HG03196 (cell line): Measurements from ENCODE around the gene SENP1.
A peak's percentile ranks its signal among the peaks of the same experiment; 100 is the strongest.
"Not testable (repeated sequence)": the region's sequence is repeated elsewhere in the genome, so short reads cannot be mapped to it uniquely, and the experiment has no call there.

ENCODE experiments used
- ATAC-seq: cut with Tn5 transposase; IDR thresholded peaks from one replicate; pipeline ENCODE4 v1.9.1; 2021; ENCODE audit not compliant: unreplicated experiment

The SENP1 gene

DNA sequence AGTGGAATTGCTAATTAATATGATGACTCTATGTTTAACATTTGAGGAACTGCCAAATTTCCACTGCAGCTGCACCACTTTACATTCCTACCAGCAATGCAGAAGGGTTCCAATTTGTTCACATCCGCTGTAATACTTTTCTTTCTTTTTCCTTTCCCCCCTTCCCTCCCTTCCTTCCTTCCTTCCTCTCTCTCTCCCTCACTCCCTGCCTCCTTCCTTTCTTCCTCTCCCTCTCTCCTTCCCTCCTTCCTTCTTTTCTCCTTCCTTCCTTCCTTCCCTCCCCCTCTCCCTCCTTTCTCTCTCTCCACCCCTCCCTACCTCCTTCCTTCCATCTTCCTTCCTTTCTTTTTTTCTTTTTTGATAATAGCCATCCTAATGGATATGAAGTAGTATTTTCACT is 10.1 kb upstream of the SENP1 start:
- ATAC-seq: no peak

DNA sequence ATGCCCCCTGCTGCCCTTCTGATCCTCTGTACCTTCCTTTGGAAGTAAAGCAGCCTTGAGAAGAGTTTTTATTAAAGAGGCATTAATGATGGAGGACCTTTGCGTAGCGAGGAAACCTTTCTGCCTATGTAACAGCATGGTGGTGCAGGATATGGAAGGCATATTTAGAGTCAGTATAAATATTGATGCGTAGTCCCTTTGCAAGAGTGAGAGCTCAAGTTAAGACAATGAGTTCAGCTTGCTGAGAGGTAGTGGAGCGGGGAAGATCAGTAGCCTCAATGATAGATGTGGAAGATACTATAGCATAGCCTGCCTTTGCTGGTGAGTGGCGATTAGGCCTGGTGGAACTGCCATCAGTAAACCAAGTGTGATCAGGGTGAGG is 5.4 kb upstream of the SENP1 start:
- not testable (repeated sequence) for ATAC-seq

DNA sequence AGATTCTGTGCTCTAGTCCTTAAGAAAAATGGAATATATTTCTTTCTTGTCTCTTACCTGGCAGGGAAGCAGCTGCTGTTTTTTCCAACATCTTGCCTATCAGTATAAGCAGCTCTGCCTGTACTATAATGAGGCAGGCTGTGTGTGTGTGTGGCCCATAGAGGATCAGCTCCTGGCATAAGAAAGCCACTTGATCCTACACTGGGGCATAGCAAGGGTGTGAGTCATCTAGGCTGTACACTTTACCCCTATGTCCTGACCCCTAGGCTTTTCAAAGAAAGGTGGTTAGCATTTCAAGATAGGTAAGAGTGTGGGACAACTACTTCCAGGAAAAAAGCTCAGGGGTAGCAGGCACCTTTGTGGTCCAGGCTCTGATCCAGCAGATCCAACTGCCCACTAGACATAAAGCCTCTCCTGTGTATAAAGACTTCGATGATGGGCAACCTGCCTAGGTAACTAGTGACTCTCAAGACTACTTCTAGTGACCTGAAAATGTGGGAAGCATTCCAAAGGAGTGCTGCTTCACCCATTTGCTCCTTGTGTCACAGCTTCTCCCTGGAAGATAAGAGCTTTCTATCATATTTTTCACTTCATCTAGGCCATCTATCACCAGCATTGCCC is 4.9 kb upstream of the SENP1 start:
- ATAC-seq: no peak

DNA sequence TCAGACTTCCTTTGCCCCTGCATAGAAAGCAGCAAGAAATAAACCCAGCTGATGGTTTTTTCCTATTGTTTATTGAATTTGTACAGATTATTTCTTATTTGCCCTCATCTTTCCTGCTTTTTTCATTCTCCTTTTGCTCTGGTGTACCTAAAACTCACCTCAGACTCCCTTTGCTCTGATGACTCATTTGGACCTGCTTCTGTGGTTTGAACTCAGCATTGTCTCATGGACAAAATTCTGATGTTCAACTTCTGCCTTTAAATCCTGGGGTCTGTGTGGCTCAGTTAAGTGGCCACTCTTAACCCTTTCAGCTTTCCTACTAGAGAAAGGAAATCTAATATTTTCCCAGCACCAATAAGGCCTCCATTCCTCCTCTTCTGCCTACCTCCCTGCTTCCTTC is 3.5 kb upstream of the SENP1 start:
- ATAC-seq: no peak

DNA sequence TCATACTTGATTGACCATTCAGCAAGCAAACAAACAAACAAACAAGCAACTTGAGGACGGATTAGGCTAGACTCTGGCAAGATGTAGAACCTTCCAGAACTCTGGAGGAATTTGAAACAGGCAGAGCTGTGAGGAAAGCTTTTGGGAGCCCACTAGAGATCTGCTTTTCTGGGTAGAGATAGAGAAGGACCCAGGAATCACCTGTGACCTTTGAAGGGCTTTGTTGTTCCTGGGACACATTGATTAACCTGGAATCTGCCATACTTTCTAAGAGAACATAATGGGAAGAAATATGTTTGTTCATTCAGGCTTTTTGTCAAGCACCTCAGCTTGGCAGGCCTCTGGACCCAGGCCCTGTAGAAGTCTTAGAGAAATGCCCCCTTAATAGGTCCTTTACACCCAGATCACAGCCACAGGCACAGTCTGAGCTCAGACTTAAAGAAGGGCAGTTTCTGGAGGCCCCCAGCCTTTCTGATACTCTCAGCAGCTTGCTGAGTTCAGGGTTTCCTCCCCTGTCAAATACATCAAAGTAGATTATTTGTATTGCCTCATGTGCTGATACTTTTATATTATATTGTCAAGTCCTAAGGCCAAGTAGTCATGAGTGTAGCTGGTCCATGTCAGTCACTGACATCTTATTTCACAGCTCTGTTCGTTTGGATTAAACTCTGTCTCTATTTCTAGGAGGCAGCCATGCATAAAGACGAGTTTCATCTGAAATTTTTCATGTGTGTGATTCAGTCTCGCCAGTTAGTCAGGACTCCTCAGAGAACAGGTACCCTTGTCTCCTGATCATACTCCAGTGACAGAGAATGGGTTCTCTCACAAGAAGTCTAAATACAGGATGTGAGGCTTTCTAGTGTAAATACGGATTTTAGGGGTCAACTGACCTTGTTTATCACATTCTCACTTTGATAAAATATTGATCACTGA is 1.1 kb upstream of the SENP1 start:
- ATAC-seq: no peak

DNA sequence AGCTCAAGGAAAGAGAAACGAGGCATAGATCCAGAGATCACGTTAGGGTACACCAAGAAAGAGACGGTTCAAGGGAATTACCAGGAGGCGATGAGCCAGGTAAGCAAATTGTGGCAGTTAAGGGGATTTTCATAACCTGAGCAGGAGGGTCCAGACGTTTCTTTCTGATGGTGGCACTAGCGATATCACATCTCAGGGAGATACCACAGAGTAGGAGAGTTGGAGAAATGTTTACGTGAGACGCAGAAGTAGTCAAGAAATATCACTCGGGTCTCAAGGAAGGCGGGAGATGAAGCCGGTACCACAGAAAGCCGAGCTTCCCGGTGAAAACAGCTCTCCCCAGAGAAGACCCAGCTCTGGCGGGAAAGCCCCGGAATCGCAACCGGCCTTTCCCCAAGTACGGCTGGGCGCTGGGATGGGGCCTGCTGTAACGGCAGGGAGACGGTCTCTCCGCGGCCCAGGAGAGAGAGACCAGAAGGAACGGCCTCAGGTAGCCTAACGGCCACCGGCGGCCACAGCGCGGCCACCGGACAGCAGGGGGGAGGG is 485 bp downstream of the SENP1 start:
- ATAC-seq: peak; percentile 30

DNA sequence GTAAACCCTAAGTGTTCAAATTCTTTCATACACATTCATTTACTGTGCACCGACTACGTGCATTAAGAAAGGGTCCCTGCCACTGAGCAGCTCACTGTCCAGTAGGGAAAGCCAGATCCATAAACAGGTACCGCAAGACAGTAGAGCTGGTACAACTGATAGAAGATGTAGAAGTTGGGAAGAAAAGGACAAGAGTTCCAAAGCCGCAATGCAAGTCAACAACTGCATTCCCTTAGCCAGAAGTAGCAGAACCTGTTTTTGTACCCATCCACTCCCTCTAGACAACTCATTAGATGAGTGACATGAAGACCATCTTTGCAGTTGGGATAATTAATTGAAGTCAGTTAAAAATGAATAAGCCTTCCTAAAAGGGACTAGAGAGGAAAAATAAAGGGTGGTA is 1.3 kb downstream of the SENP1 start:
- no peak for ATAC-seq

DNA sequence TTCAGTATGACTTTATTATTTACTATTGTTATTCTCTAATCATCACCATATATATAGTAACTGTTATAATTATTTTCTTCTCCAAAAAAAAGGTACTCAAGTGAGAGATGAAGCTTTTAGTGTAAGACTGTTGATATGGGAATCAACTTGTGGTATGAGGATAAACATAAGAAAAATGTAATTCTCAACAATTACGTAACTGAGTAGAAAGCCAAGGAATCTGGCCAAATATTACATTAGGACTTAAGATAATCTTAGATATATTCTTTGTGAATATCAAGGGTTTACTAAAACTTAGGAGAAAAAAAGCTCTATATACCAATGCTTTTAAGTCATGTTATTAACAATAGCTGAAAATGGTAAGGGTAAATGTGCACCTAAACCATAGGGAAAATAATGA is 13.3 kb downstream of the SENP1 start:
- no peak for ATAC-seq

DNA sequence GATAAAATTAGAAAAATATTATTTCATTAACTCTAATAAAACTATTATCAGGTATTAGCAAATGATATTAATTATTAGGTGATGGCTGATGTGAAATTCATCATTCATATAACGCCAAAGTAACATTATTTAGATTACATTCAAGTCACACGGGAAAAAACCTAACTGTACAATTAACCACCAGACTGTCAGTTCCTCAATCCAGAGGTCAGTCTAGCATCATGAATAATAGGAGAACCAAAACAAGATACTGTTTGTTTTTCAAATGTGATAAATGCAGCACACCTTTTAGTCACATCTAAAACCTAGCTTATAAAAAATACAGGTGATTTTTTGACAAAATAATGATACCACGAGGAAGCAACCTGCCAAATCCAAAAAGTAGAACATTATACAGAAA is 19.6 kb downstream of the SENP1 start:
- no peak for ATAC-seq

DNA sequence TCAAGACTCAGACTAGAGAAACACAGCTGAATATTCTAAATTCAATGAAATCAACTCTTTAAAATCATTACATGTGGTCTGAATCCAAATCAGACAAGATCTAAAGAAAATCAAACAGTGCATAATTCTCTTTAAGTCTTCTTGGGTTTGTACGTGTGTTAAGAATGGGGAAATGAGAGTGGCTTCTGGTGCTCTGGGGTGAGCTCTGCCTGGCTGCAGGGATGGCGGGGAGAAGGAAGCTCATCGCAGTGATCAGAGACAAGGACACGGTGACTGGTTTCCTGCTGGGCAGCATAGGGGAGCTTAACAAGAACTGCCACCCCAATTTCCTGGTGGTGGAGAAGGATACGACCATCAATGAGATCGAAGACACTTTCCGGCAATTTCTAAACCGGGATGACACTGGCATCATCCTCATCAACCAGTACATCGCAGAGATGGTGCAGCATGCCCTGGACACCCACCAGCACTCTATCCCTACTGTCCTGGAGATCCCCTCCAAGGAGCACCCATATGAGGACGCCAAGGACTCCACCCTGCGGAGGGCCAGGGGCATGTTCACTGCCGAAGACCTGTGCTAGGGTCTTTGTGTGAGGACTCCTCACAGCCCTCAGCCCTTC is 20.9 kb downstream of the SENP1 start:
- ATAC-seq: no peak

DNA sequence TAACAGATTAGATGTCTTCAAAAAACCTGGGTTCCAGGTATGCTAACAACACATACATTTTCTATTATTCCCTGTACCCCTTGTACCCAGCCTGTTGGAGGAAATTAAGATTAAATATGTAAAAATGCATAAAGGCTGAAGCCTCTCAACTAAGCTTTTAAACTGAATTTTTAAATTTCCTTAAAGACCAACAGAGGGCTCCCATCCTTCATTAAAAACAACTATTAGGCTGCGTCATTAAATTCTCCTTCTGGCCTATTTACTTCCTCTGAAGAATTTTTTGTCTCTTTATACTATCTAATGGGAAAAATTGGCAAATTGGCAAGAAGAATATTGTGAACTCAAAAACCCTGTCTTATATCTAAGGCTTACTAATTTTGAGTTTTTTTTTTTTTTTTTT is 21.8 kb downstream of the SENP1 start:
- ATAC-seq: no peak

DNA sequence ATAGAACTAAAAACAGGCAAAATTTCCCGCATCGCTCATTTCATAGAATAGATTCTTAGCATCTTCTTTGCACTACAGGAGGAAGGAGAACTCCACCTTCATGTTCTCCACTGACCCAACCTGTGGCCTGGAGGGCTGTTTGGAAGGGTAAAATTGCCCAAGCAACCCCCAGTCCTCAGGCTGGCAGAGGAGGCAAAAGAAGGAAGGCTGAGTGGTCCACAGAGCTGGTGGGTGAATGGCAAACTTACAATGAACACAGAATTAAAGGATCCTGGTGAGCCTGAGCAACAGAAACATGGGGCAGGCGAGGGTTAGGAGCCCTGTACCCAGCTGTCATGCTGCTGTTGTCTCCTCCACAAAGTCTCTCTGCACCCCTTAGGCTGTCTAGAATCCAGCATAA is 25.1 kb downstream of the SENP1 start:
- no peak for ATAC-seq

DNA sequence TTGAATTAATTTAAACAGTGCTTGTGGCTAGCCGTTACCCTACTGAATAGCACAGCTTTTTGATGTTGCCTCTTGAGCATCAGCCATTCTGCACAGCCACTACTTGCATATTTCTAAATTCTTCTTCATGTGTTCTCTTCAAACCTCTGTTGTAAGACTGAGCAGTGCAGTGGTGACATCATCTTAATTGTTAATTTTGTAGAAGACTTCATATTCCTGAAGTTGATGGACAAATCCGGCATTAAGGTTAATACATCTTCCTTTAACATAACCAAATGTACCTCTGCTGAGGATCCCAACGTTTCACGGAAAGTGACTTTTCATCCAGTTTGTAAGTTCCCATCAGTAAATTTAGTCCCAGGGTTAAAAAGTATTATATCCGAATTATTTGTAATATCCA is 25.6 kb downstream of the SENP1 start:
- no peak for ATAC-seq

DNA sequence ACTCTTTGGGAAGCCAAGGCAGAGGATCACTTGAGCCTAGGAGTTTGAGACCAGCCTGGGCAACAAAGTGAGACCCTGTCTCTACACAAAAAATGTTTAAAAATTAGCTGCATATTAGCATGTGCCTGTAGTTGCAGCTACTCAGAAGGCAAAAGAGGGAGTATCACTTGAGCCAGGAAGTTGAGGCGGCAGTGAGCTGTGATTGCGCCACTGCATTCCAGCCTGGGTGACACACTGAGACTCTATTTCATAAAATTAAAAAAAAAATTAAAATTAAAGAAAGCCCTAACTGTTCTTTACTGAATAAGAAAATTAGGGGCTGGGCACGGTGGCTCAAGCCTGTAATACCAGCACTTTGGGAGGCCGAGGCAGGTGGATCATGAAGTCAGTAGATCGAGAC is 27.0 kb downstream of the SENP1 start:
- no peak for ATAC-seq

DNA sequence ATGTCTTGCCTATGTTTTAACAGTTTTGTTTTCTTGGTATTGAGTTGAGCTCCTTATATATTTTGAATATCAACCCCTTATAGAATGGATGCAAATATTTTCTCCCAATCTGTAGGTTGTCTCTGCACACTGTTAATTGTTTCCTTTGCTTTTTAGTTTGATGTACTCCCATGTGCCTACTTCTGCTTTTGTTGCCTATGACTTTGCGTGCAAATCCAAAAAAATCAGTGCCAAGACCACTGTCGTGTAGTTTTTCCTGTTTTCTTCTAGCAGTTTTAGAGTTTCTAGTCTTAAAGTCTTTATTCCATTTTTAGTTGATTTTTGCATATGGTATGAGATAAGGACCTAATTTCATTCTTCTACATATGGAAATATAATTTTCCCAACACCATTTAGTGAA is 28.8 kb downstream of the SENP1 start:
- ATAC-seq: no peak

DNA sequence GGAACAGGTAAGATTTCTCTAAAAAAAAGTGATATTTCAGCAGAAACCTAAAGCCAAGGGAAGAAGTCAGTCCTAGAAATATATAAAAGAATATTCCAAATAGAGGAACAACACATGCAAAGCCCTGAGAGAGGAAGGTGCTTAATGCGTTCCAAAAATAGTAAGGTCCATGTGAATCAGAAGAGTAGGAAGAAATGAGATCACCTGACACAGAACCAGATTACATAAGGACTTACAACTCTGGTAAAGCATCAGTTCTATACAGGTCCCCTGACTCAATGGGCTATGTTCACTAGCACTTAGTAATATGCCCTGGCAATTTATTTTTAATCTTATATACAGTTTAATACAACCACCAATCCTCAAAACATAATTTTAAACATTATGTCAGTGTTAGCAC is 30.0 kb downstream of the SENP1 start:
- no peak for ATAC-seq

DNA sequence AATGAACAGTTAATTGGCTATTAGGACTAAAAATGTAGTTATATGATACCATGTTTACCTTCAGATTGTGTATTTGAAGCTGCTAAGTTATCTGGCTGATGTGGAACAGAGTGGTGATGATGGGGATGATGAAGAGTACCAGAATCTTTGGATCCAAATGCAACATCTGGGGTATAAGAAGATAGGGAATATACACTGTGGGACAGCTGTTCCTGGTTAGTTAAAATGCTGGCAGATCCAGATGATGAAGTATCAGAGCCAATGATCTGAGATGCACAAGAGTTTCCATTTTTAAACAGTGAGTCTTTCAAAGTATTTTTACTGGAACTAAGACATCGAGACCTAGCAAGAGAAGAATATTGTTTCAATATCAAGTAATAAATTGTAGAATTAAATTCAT is 31.6 kb downstream of the SENP1 start:
- ATAC-seq: no peak

DNA sequence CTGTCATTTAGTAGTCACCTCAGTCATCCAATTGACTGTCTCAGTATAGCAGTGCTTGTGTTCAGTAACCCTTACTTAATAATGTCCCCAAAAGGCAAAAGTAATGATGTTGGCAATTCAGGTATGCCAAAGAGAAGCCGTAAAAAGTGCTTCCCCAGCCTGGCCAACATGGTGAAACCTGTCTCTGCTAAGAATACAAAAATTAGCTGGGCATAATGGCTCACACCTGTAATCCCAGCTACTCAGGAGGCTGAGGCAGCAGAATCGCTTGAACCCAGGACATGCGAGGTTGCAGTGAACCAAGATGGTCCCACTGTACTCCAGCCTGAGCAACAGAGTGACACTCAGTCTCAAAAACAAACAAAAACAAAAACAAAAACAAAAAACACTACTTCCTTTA is 33.6 kb downstream of the SENP1 start:
- no peak for ATAC-seq

DNA sequence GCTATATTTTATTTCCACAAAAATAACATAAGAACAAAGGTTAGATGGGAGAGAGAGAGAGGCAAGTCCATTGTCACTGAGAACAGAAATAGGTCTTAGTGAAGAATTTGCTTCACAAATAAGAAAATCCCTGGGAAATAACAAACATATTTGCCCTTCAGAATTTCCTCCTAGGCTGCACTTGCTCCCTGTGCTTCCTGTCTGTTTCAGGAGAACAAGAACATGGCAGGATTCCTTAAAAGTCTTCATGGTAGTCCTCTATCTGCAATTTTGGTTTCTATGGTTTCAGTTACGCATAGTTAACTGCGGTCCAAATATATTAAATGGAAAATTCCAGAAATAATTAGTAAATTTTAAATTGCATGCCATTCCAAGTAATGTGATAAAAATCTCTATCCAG is 34.1 kb downstream of the SENP1 start:
- ATAC-seq: no peak

DNA sequence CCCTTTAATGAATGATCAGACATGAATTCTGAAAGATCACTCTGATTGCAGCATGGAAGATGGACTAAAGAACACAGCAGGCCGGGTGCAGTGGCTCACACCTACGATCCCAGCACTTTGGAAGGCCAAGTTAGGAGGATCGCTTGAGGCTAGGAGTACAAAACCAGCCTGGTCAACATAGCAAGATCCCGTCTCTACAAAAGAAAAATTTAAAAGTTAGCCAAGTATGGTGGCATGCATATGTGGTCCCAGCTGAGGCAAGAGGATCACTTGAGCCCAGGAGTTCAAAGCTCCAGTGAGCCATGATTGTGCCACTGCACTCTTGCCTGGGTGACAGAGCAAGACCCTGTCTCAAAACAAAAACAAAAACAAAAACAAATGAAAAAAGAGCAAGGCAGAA is 35.1 kb downstream of the SENP1 start:
- no peak for ATAC-seq

DNA sequence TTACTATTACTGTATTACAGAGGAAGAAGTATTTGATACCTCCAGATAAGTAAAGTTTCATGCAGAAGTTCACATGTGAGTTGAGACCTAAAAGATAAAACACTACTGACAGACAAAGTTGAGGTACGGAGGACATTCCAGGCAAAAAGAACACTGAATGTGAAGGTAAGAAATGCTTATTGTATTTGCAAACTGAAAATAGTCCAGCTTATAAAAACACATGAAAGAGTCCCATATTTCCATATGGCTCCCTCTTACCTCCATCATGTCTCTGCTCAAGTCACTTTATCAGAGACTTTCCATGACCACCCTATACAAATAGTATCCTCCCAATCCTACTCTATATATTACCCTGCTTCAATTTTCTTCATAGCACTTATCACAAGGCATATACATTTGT is 35.8 kb downstream of the SENP1 start:
- no peak for ATAC-seq

DNA sequence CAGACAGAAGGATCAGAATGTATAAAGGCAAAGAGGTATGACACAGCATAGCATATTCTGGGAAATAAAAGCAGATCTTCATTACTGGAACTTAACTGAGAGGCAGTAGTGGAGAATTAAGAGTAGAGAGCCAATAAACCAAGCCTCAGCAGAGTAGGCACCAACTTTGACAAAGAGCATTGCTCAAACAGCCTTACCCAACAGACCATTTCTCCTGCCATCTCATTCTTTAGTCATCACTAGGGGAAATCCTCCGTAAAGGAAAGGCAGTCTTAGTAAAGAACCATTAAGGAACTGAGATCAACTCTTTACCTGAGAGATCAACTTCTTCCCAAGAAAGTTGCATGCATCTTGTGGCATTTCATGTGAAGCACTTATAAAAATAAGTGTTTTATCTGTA is 36.6 kb downstream of the SENP1 start:
- ATAC-seq: no peak
